ENCODE results near the gene MPV17L.
A peak's percentile ranks its signal among the peaks of the same experiment; 100 is the strongest.
"Not testable (repeated sequence)": the region's sequence is repeated elsewhere in the genome, so short reads cannot be mapped to it uniquely, and the experiment has no call there.

Gene MPV17L

DNA sequence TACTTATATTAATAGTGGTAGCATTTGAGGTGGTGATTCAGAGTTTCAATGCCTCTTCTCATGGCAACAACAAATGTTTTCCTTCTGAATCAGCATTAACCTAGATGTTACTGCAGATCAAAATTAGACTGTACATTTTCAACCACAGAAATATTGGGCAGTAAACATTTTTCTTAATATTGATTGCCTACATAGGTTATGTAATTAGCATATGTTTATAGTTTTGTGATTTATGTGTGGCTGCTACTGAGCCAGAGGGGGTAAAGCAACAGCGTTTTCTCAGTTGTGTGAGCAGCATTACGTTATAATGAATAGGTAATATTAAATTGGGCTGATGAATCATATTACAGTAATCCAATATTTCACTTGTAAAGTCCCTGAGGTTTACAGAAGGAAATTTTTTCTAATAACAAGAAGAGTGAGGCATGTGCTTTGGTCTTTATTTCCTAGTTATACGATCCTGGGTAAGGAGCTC is 20.0 kb downstream of the MPV17L start:
- DNase-seq, result no peak

- no peak for DNase-seq
Measured at GRCh38 chr16:15417197-15417596, 21.6 kb downstream of the MPV17L start.

GRCh38 chr16:15418206-15418605 is 22.7 kb downstream of the MPV17L start:
- no peak for DNase-seq

DNA sequence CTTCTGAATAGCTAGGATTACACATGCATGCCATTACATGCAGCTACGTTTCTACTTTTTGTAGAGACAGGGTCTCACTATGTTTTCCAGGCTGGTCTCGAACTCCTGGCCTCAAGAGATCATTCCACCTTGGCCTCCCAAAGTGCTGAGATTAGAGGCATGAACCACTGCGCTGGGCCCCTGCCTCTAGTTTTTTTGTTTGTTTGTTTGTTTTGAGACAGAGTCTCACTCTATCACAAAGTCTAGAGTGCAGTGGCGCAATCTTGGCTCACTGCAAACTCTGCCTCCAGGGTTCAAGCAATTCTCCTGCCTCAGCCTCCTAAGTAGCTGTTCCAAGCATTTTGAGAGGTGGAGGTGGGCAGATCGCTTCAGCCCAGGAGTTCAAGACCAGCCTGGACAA is 26.1 kb downstream of the MPV17L start:
- DNase-seq, result not testable (repeated sequence)

DNA sequence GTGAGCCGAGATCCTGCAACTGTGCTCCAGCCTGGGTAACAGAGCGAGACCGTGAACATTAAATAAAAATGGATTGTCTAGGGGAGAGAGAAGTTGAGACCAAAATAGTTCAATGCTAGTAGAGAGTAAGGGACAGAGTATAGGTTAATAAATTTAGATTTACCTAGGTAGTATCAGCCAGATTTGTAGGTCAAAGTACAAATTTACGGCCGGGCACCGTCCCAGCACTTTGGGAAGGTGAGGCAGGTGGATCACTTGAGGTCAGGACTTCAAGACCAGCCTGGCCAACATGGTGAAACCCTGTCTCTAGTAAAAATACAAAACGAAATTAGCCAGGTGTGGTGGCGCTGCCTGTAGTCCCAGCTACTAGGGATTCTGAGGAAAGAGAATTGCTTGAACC is 26.7 kb downstream of the MPV17L start:
- no peak for DNase-seq

DNA sequence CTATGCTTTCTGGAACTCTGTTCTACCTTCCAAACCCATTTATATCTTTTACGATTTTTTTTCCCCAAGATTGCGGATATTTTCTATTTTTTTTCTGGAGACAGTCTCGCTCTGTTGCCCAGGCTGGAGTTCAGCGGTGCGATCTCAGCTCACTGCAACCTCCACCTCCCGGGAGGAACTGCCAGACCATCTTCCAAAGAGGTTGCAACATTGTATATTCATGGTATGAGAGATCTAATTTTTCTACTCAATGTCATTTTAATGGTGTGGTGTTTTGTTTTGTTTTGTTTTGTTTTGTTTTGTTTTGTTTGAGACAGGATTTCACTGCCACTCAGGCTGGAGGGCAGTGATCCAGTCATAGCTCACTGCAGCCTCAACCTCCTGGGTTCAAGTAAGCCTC is 30.3 kb downstream of the MPV17L start:
- DNase-seq, result no peak

DNA sequence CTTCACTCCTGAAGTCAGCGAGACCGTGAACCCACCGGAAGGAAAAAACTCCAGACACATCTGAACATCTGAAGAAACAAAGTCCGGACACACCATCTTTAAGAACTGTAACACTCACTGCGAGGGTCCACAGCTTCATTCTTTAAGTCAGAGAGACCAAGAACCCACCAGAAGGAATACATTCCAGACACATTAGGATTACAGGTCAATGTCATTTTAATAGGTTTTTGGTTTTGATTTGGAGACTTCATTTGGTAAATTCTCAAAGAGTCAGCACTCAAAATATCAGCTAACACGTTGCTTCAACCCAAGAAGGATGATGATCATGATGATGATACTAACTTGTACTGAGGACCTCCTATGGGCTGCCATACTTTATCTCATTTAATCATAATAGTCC is 31.2 kb downstream of the MPV17L start:
- no peak for DNase-seq

DNA sequence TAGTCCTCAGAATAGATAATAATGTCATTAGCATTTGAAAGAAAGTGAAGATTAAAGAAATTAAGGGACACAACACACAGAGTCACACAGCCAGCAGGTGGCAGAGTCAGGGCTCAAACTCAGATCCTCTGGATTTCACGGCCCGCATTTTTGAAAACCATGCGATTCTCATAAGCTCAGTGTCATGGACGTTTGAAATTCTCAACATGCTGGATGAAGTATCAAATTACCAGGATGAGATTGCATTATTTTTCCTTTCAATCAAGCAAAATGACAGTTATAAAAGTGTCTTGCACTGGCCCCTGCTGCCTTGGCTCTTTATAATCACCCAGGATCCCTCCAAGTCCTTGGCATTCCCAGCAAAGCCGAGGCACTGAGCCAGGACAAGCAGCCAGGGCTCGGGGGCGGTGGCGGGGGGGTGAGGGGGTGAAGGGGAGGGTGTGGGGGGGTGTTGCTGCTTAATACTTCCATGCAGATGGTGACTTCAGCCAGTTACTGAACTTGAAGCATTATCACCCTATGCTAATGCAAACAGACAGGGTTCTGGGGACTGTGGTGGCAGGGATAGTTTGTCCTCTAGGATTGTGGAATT is 32.2 kb downstream of the MPV17L start:
- peak; percentile 39 for DNase-seq

GRCh38 chr16:15430884-15431283 is 35.3 kb downstream of the MPV17L start:
- DNase-seq, result not testable (repeated sequence)

DNA sequence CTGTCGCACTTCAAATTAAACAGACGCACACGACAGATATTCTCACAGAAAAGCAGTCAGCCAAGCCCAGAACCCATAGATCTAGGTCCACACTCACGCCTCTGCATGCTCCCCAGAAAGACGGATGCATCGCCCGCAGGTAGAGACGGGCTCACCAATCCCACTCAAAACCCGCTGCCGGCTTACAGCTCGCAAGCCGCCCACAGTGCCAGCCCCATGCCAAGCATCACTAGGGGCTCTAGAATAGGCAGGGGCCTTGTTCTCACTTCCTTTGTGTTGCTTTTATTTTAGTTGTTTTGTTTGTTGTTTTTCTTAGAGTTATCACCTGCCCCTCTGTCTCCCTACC is 38.5 kb downstream of the MPV17L start:
- no peak for DNase-seq

DNA sequence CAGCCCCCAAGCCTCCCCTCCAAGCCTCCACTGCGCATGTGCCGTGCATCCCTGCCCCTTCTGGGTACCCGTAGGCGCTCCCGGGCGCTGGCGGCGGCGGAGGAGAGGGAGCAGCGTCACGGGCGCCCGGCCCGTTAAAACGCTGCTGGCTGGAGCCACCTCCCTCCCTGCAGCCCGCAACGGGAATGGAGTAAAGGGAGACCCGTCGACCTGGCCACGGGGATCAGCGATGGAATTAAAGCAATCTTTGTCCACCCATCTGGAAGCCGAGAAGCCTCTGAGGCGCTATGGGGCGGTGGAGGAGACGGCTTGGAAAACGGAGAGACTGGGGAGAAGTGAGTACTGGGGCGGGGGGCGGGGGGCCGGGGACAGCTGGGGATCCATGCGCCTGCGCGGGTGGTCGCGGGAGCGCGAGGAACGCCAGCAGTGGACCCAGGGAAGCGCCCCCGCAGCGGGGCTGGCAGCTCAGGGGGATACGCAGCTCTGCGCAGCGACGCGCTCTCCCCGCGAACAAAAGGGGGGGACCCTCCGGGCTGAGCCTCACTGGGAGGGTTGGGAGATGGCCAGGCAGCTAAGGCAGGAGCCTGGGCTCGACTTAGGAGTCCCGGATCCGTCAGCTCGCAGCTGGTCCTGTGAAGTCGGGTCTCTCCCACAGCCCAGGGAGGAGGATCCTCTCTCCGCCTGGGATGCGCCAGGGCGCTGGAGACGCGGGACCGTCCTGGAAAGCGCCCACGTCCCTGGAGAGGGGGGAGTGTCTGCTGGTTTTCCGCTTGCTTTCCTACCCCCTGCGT is 39.1 kb downstream of the MPV17L start, which contains the start of gene BMERB1:
BMERB1 (plus strand) TSS at position 164 of the 791 bp plus-strand sequence; CDS start at position 230, 66 bp downstream.
- DNase-seq, result peak; percentile 30

DNA sequence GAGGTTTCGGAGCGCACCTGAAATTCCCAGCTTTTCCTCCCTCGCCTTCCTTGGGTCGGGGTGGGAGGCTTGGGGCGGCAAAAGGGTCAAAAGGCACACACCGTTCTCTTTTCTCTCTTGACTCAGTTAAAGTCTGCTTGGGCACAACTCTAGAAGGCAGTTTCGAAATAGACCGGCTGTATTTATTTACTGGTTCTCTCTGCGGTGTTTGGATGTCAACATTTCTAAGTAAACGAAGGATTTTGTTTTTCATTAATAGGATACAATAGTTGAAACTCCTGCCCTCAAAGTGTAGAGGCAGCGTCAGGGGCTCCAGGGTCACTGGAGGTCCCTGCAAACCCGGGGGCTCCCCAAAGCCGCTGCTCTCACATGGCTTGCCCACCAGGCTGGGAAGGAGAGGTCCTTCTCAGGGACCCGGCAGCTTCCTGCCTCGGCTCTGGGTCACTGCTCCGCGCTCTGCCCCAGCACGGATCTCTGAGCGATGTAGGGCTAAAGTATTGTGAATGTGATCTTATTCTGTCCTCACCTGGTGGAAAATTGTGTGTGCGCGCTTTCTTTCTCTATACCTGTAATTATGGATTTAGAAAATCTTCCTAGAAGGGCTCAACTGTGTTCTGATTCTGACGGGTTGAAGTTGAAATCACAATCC is 39.8 kb downstream of the MPV17L start:
- no peak for DNase-seq

- no peak for DNase-seq
Measured at GRCh38 chr16:15439102-15439501, 43.5 kb downstream of the MPV17L start.

- no peak for DNase-seq
Measured at GRCh38 chr16:15439521-15439920, 44.0 kb downstream of the MPV17L start.

GRCh38 chr16:15440852-15441251 is 45.3 kb downstream of the MPV17L start:
- no peak for DNase-seq

GRCh38 chr16:15442140-15442539 is 46.6 kb downstream of the MPV17L start:
- not testable (repeated sequence) for DNase-seq

GRCh38 chr16:15443753-15444152 is 48.2 kb downstream of the MPV17L start:
- no peak for DNase-seq

- no peak for DNase-seq
Measured at GRCh38 chr16:15444264-15444663, 48.7 kb downstream of the MPV17L start.

DNA sequence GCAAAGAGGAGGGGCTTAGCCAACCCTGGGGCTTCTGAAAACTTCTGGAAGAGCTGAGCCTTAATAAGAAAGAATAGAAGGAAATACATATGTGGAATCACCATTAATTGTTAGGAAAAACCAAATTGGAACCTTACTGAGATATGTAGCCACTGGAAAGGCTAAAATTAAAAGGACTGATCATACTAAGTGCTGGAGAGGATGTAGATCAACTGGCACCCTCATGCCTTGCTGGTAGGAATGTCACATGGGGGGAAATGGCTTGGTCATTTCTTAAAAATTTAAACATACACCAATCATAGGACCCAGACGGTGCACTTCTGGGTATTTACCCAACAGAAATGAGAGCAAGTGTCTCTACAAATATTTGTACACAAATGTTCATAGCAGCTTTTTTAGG is 49.9 kb downstream of the MPV17L start:
- no peak for DNase-seq

DNA sequence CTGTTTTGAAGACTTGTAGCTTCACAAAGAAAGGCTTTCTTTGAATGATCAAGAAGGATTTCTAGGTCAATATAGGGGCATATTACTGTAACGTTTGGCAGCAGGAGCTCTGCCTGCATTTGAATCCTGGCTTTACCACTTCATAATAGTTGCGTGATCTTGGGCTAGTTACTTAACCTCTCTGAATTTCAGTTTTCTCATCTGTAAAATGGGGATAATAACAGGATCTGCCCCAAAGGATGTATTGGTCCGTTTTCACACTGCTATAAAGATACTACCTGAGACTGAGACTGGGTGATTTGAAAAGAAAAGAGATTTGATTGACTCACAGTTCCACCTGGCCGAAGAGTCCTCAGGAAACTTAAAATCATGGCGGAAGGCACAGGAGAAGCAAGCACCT is 51.3 kb downstream of the MPV17L start:
- DNase-seq, result no peak

GRCh38 chr16:15450624-15451023 is 55.1 kb downstream of the MPV17L start:
- DNase-seq, result no peak

DNA sequence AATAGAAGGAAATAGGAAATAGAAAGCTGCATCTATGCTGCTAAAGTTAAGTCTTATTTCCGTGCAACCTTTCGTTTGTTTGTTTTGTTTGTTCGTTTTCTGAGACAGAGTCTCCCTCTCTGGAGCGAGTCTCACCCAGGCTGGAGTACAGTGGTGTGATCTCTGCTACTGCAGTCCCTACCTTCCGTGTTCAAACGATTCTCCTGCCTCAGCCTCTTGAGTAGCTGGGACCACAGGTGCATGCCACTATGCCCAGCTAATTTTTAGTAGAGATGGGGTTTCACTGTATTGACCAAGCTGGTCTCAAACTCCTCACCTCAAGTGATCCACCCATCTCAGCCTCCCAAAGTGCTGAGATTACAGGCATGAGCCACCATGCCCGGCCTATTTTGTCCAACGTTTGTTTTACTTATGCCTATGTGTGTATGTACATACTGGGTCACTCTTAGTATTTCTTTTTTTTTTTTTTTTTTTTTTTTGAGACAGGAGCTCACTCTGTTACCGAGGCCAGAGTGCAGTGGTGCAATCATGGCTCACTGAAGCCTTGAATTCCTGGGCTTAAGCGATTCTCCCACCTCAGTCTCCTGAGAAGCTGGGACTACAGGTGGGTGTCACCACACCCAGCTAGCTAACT is 55.7 kb downstream of the MPV17L start:
- no peak for DNase-seq

GRCh38 chr16:15452246-15452855 is 56.8 kb downstream of the MPV17L start:
- no peak for DNase-seq

All from GOT3 (cell line).